ENCODE data around the gene PHYKPL.

DNA sequence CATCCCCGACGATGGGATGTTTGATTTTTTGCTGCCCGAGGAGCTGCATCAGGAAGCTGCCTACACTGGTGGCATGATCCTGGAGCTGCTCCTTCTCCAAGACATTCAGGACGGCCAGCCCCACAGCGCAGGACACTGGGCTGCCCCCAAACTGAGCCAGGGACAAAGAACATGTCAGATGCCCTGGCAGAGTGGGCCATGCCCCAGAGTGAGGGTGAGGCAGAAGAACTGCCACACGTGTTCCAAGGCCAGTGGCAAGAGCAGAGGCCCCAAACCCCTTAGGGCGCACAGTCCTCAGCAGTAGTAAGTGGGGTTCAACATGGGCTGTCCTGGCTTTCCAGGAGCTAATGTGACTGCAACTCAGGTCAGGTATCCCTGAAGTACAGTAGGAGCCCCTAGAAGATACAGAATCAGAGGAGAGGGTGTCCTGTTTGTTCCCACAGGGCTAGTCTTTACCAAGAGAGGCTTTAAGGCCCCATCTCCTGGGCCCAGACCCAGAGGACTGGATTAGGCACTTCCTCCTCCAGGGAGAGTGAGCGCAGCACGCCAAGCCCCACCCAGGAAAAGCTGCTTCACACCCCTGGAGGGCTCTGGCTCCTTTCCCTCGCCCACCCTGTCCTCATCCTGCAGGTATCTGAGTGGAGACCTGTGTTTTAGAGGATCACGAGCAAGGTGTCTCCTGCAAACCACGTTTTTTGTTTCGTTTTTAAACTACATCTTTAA, 17.2 kb downstream of the PHYKPL start:
- TF ChIP-seq EZH2 (IDR thresholded peaks at IDR 0.05; ENCODE audit: low read length, missing control alignments), result no peak
- TF ChIP-seq, protein P1, sequence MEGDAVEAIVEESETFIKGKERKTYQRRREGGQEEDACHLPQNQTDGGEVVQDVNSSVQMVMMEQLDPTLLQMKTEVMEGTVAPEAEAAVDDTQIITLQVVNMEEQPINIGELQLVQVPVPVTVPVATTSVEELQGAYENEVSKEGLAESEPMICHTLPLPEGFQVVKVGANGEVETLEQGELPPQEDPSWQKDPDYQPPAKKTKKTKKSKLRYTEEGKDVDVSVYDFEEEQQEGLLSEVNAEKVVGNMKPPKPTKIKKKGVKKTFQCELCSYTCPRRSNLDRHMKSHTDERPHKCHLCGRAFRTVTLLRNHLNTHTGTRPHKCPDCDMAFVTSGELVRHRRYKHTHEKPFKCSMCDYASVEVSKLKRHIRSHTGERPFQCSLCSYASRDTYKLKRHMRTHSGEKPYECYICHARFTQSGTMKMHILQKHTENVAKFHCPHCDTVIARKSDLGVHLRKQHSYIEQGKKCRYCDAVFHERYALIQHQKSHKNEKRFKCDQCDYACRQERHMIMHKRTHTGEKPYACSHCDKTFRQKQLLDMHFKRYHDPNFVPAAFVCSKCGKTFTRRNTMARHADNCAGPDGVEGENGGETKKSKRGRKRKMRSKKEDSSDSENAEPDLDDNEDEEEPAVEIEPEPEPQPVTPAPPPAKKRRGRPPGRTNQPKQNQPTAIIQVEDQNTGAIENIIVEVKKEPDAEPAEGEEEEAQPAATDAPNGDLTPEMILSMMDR (conservative IDR thresholded peaks at IDR 0.05 in 1 of 2, IDR thresholded peaks at IDR 0.05 in 1 of 2; ENCODE audit: low read depth in 1 of 2, low read length in 2 of 2), result no peak
